ENCODE results near the gene JARID2. TPM values are rescaled to one million over a fixed set of nuclear protein-coding genes. Genes with fewer than 3 reads are reported as not detected.

The JARID2 gene
- total and polyA plus RNA-seq, 9 of the 15 experiments (the other 6 are each of a cell fraction or from before 2014, with no cell fraction given) = 5.0 to 29.0 (median 15.6) TPM

DNA sequence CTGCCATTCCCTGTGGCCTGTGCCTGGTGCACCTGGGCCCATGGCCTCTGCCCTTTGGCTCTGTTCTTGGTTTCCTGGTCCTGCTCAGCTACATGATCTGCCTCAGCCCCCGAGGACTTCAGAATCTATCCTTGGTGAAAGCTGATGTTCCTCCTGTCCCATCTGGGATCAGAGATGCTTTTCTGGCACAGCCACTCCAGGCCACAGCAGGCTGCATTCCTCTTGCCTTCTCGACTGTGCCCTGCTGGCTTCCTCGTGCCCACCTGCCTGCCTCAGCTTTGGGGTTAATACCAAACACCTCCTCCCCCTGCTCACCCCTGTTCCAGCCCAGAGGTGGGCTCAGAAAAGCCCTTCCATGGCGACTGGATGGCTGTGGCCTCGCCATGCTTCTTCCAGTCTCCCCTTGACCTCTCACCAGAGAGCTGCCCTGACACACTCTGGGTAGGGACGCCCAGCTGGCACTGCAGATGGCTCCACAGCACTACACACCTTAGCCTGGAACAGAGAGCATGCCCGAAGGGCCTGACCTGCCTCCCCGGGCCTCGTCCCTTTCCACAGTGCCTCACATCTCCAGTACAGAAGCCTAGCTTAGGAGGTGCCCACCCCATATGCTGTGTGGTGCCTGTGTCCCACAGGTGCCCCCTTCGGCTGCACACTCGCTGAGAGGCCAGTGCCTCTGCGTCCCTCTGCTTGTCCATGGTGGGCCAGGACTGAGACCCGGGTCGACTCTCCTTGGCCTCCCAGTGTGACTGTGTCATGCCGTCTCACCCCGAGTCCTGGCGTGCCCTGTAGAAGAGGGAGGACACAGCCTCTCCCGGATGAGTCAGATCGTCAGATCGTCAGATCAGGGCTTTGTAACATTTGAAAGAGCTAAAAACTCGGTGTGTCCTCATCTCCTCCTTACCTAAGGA lies 268.2 kb downstream of the JARID2 start:
- Histone ChIP-seq H3K9me3 (replicated peaks; ENCODE audit: control insufficient read depth, insufficient read depth, low read depth, low read length) (no peaks in the 10 kb centered on the region), H3K9me1 (ENCODE audit: control insufficient read depth, insufficient read depth, low read length) (no peaks in the 10 kb centered on the region), H3K4me2 (ENCODE audit: insufficient read depth, low read length) (no peak overlapping the region), H2AFZ (ENCODE audit: low read depth, low read length) (no peak overlapping the region), H3K4me3 (no peak overlapping the region), H3K27me3 (ENCODE audit: control insufficient read depth in 2 of 2, insufficient read depth in 2 of 2, low read length in 2 of 2) (no peaks in the 10 kb centered on the region), H3K9ac (ENCODE audit: insufficient read depth in 1 of 2, low read depth in 2 of 2, low read length in 2 of 2) (peak overlapping the region in 1 of 2 experiments; percentile 50; a peak in 1 of 4 replicates), H4K20me1 (replicated peaks; ENCODE audit: control insufficient read depth, insufficient read depth, low read length) (no peaks in the 10 kb centered on the region), H3K4me1 (replicated peaks in 1 of 2; ENCODE audit: control insufficient read depth in 2 of 2, insufficient read depth in 2 of 2, low read length in 2 of 2) (peaks cover 18 to 43% of the 10 kb centered on the region in 2 experiments), H3K27ac (ENCODE audit: extremely low read depth, low read depth, low read length) (peak overlapping the region; percentile 34; the same call in 2 of the 3 replicates), H3K36me3 (ENCODE audit: control insufficient read depth, insufficient read depth, low read length) (peaks cover 92% of the 10 kb centered on the region), H3K79me2 (ENCODE audit: control insufficient read depth, insufficient read depth, low read length) (peaks cover 7% of the 10 kb centered on the region; the same call in 2 of the 3 replicates)
- ATAC-seq = no peak
- in situ Hi-C loops (cut with MboI) = no loop called here
- FAIRE-seq = no peak
- POLR2A ChIA-PET = interaction anchor here (0.7 to 1.0 kb wide), 3 partner anchors 10 to 670 kb away, joined by 3 to 4 read pairs (median 3); no protein-coding TSS in a partner anchor
- DNase-seq (ENCODE audit: extremely low read depth in 1 of 4, low spot score in 3 of 4) = no peak
- intact Hi-C loops (cut with micrococcal nuclease) = no loop called here
- 74% methylated on average over 21 of the region's 21 CpGs for WGBS (ENCODE audit: insufficient coverage, low coverage, missing lambda C conversion rate)
- CTCF ChIA-PET (ENCODE audit: low intra/inter-chr PET ratio) = no interaction called here
- BruUV-seq (replicated peaks) = no TSS peak
- TF ChIP-seq RBM22 (IDR thresholded peaks at IDR 0.05; ENCODE audit: low read depth, low read length, poor library complexity, severe bottlenecking) (peak; percentile 85), HSF4 (CRISPR knock-in tag; IDR thresholded peaks at IDR 0.05; ENCODE audit: borderline replicate concordance) (no peak), STAT5A (IDR thresholded peaks at IDR 0.05; ENCODE audit: borderline replicate concordance, low read length) (no peak), XRCC5 (IDR thresholded peaks at IDR 0.05; ENCODE audit: low read depth, low read length) (no peak), GATAD2B (IDR thresholded peaks at IDR 0.05; ENCODE audit: borderline replicate concordance) (no peak), ZNF232 (CRISPR knock-in tag; IDR thresholded peaks at IDR 0.05) (no peak)
- TF ChIP-seq, protein P1, sequence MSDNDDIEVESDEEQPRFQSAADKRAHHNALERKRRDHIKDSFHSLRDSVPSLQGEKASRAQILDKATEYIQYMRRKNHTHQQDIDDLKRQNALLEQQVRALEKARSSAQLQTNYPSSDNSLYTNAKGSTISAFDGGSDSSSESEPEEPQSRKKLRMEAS (CRISPR knock-in tag; IDR thresholded peaks at IDR 0.05) = peak; percentile 31; the same call in 1 of the 2 replicates
- TF ChIP-seq, protein P2, sequence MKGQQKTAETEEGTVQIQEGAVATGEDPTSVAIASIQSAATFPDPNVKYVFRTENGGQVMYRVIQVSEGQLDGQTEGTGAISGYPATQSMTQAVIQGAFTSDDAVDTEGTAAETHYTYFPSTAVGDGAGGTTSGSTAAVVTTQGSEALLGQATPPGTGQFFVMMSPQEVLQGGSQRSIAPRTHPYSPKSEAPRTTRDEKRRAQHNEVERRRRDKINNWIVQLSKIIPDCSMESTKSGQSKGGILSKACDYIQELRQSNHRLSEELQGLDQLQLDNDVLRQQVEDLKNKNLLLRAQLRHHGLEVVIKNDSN (CRISPR knock-in tag; IDR thresholded peaks at IDR 0.05) = peak; percentile 33; the same call in 1 of the 2 replicates
- TF ChIP-seq, protein P3, sequence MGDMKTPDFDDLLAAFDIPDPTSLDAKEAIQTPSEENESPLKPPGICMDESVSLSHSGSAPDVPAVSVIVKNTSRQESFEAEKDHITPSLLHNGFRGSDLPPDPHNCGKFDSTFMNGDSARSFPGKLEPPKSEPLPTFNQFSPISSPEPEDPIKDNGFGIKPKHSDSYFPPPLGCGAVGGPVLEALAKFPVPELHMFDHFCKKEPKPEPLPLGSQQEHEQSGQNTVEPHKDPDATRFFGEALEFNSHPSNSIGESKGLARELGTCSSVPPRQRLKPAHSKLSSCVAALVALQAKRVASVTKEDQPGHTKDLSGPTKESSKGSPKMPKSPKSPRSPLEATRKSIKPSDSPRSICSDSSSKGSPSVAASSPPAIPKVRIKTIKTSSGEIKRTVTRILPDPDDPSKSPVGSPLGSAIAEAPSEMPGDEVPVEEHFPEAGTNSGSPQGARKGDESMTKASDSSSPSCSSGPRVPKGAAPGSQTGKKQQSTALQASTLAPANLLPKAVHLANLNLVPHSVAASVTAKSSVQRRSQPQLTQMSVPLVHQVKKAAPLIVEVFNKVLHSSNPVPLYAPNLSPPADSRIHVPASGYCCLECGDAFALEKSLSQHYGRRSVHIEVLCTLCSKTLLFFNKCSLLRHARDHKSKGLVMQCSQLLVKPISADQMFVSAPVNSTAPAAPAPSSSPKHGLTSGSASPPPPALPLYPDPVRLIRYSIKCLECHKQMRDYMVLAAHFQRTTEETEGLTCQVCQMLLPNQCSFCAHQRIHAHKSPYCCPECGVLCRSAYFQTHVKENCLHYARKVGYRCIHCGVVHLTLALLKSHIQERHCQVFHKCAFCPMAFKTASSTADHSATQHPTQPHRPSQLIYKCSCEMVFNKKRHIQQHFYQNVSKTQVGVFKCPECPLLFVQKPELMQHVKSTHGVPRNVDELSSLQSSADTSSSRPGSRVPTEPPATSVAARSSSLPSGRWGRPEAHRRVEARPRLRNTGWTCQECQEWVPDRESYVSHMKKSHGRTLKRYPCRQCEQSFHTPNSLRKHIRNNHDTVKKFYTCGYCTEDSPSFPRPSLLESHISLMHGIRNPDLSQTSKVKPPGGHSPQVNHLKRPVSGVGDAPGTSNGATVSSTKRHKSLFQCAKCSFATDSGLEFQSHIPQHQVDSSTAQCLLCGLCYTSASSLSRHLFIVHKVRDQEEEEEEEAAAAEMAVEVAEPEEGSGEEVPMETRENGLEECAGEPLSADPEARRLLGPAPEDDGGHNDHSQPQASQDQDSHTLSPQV (IDR thresholded peaks at IDR 0.05) = peak; percentile 52; the same call in 1 of the 2 replicates
- TF ChIP-seq, protein P4, sequence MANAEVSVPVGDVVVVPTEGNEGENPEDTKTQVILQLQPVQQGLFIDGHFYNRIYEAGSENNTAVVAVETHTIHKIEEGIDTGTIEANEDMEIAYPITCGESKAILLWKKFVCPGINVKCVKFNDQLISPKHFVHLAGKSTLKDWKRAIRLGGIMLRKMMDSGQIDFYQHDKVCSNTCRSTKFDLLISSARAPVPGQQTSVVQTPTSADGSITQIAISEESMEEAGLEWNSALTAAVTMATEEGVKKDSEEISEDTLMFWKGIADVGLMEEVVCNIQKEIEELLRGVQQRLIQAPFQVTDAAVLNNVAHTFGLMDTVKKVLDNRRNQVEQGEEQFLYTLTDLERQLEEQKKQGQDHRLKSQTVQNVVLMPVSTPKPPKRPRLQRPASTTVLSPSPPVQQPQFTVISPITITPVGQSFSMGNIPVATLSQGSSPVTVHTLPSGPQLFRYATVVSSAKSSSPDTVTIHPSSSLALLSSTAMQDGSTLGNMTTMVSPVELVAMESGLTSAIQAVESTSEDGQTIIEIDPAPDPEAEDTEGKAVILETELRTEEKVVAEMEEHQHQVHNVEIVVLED (CRISPR knock-in tag; IDR thresholded peaks at IDR 0.05) = no peak
- TF ChIP-seq, protein P5, sequence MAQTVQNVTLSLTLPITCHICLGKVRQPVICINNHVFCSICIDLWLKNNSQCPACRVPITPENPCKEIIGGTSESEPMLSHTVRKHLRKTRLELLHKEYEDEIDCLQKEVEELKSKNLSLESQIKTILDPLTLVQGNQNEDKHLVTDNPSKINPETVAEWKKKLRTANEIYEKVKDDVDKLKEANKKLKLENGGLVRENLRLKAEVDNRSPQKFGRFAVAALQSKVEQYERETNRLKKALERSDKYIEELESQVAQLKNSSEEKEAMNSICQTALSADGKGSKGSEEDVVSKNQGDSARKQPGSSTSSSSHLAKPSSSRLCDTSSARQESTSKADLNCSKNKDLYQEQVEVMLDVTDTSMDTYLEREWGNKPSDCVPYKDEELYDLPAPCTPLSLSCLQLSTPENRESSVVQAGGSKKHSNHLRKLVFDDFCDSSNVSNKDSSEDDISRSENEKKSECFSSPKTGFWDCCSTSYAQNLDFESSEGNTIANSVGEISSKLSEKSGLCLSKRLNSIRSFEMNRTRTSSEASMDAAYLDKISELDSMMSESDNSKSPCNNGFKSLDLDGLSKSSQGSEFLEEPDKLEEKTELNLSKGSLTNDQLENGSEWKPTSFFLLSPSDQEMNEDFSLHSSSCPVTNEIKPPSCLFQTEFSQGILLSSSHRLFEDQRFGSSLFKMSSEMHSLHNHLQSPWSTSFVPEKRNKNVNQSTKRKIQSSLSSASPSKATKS (CRISPR knock-in tag; IDR thresholded peaks at IDR 0.05) = no peak

Measured in K562 (cell line).